PC-9 (cell line): Measurements from ENCODE around the gene PHC3.

ENCODE experiments used
- EZH2 ChIP-seq: fragments of 200-600 bp; sonication (generic); IDR thresholded peaks from 2 replicates; pipeline ENCODE4 v1.8.0; 2017; ENCODE audit warnings: antibody characterized with exemption, low read depth
- TF ChIP-seq, protein P1 (sequence below): fragments of 200-600 bp; sonication (generic); conservative IDR thresholded peaks from 2 replicates; pipeline ENCODE4 v1.6.1; 2017; ENCODE audit warnings: mixed run types, antibody characterized with exemption, mild to moderate bottlenecking, moderate library complexity

DNA sequence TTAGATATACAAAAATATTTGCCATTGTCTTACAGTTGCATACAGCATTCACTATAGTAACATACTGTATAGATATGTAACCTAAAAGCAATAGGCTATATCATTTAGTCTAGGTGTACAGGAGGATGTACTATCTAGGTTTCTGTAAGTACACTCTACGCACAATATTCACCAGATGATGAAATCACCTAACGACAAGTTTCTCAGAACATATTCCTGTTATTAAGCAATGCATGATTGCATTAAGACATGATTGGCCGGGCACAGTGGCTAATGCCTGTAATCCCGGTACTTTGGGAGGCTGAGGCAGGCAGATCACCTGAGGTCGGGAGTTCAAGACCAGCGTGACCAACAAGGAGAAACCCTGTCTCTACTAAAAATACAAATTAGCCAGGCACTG lies 26.2 kb upstream of the PHC3 start:
- TF ChIP-seq, protein P1, sequence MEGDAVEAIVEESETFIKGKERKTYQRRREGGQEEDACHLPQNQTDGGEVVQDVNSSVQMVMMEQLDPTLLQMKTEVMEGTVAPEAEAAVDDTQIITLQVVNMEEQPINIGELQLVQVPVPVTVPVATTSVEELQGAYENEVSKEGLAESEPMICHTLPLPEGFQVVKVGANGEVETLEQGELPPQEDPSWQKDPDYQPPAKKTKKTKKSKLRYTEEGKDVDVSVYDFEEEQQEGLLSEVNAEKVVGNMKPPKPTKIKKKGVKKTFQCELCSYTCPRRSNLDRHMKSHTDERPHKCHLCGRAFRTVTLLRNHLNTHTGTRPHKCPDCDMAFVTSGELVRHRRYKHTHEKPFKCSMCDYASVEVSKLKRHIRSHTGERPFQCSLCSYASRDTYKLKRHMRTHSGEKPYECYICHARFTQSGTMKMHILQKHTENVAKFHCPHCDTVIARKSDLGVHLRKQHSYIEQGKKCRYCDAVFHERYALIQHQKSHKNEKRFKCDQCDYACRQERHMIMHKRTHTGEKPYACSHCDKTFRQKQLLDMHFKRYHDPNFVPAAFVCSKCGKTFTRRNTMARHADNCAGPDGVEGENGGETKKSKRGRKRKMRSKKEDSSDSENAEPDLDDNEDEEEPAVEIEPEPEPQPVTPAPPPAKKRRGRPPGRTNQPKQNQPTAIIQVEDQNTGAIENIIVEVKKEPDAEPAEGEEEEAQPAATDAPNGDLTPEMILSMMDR = no peak
- TF ChIP-seq EZH2 = no peak
